Breast epithelium (tissue), 4 donors: ENCODE results near the gene LRRK1. TPM values are rescaled to one million over a fixed set of nuclear protein-coding genes. Genes with fewer than 3 reads are reported as not detected.

Experiments used
- DNase-seq, 2 donors: peaks; one replicate each; pipeline ENCODE4 v3.0.0-alpha.2; 2019; ENCODE audit warnings: low spot score in 2 of 2
- H3K27ac ChIP-seq, 2 donors: fragments of 200-600 bp; sonication (generic) in 1 of 2; one replicate each; pipeline ENCODE4 v1.5.1; 2016 to 2019; ENCODE audit warnings: mild to moderate bottlenecking in 1 of 2
- H3K27me3 ChIP-seq, 2 donors: fragments of 200-600 bp; sonication (generic) in 1 of 2; one replicate each; pipeline versions ENCODE4 v1.5.1 to v1.6.0; 2017 to 2019; ENCODE audit warnings: control low read depth in 1 of 2, mild to moderate bottlenecking in 1 of 2
- H3K36me3 ChIP-seq: fragments of 200-600 bp; one replicate; pipeline ENCODE4 v1.5.1; 2019
- H3K4me1 ChIP-seq, 2 donors: fragments of 200-600 bp; sonication (generic); one replicate each; pipeline ENCODE4 v1.5.1; 2016 to 2019; ENCODE audit warnings: control low read depth in 1 of 2
- H3K4me3 ChIP-seq, 3 donors: fragments of 200-600 bp; sonication (generic); 1 replicate in 2 of 3; 2 replicates in 1 of 3; pipeline ENCODE4 v1.5.1; 2016 to 2019; ENCODE audit warnings: mild to moderate bottlenecking in 3 of 3, moderate library complexity in 2 of 3
- H3K9me3 ChIP-seq, 2 donors: fragments of 200-600 bp; sonication (generic) in 1 of 2; one replicate each; pipeline ENCODE4 v1.5.1; 2016 to 2019; ENCODE audit warnings: control low read depth in 1 of 2
- POLR2A ChIP-seq: fragments of 450-650 bp; IDR thresholded peaks from one replicate; pipeline ENCODE4 v1.6.1; 2016; ENCODE audit warnings: antibody characterized with exemption, mild to moderate bottlenecking, moderate library complexity
- POLR2AphosphoS5 ChIP-seq, 3 donors: sonication (generic); formaldehyde crosslinking; IDR thresholded peaks; one replicate each; pipeline ENCODE4 v1.6.1; 2017; ENCODE audit warnings: antibody characterized with exemption in 3 of 3
- intact Hi-C: fragments of 100-400 bp; cut with DNase I; formaldehyde crosslinking; loops from one replicate; pipeline ENCODE4 v1.15.1; 2023; ENCODE audit warnings: low total_unique reads
- total RNA-seq, 3 donors: library from RNA; depleted of rRNA; stranded (reverse); fragments of >200 nt; gene quantifications; one replicate each; pipeline ENCODE4 v1.1.0, GENCODE V29; 2016
- TF ChIP-seq, protein P1 (sequence below), 3 donors: fragments of 450-650 bp; IDR thresholded peaks; one replicate each; pipeline ENCODE4 v1.5.1; 2016 to 2017; ENCODE audit warnings: antibody characterized with exemption in 3 of 3, mild to moderate bottlenecking in 3 of 3, moderate library complexity in 3 of 3

LRRK1 gene
- total RNA-seq, 3 donors from 2014 or later, result 10.1 to 18.7 (median 14.4) TPM

GRCh38 chr15:101006931-101007691 lies 88.0 kb downstream of the LRRK1 start:
- Histone ChIP-seq H3K36me3 (no peaks in the 10 kb centered on the region), H3K4me1 (no peaks in the 10 kb centered on the region), H3K27me3 (no peaks in the 10 kb centered on the region), H3K9me3 (peaks cover 0 to 7% of the 10 kb centered on the region in 2 donors), H3K27ac (peak overlapping the region in 1 of 2 donors; percentile 8), H3K4me3 (peak overlapping the region in 2 of 3 donors; percentile 55 to 67)
- TF ChIP-seq POLR2AphosphoS5 (IDR thresholded peaks at IDR 0.05) (no peak), POLR2A (no peak)
- TF ChIP-seq, protein P1, sequence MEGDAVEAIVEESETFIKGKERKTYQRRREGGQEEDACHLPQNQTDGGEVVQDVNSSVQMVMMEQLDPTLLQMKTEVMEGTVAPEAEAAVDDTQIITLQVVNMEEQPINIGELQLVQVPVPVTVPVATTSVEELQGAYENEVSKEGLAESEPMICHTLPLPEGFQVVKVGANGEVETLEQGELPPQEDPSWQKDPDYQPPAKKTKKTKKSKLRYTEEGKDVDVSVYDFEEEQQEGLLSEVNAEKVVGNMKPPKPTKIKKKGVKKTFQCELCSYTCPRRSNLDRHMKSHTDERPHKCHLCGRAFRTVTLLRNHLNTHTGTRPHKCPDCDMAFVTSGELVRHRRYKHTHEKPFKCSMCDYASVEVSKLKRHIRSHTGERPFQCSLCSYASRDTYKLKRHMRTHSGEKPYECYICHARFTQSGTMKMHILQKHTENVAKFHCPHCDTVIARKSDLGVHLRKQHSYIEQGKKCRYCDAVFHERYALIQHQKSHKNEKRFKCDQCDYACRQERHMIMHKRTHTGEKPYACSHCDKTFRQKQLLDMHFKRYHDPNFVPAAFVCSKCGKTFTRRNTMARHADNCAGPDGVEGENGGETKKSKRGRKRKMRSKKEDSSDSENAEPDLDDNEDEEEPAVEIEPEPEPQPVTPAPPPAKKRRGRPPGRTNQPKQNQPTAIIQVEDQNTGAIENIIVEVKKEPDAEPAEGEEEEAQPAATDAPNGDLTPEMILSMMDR (IDR thresholded peaks at IDR 0.05), result peak; percentile 84 to 93 (median 92)
- intact Hi-C loops, result loop anchor here (2.0 to 10.0 kb wide), 2 partner anchors 88 to 372 kb away; partner anchors contain the start of gene LRRK1
- peak; percentile 66 to 78 for DNase-seq

GRCh38 chr15:101008158-101009139 lies 89.3 kb downstream of the LRRK1 start:
- TF ChIP-seq POLR2A (no peak), POLR2AphosphoS5 (IDR thresholded peaks at IDR 0.05) (peak in 1 of 3 donors; percentile 11)
- TF ChIP-seq, protein P1 (IDR thresholded peaks at IDR 0.05), result peak; percentile 85 to 93 (median 90)

DNA sequence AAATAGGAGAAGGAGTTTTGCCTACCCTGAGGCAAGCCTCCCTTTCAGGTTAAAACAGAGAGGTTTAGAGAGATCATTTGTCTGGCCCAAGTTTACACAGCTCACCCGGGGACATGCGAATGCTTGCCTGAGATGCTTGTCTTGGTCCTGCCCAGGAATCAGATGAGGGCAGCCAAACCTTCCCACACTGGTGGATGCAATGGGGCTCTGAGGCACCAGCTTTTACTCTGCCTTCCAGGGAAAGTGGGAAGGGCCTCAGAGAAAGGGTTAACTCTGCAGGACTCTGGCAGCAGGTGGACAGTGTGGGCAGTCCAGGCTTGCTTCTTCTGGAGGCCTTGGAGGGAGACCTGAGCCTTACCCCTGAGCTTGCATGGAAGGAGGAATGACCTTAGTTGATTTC lies 90.0 kb downstream of the LRRK1 start:
- Histone ChIP-seq H3K27ac (no peak overlapping the region), H3K36me3 (no peaks in the 10 kb centered on the region), H3K27me3 (no peaks in the 10 kb centered on the region), H3K9me3 (peaks cover 0 to 7% of the 10 kb centered on the region in 2 donors), H3K4me1 (no peaks in the 10 kb centered on the region), H3K4me3 (peak overlapping the region in 1 of 3 donors; percentile 55)
- intact Hi-C loops, result loop anchor here (10.0 kb wide), 1 partner anchor 374 kb away; no protein-coding TSS in a partner anchor
- DNase-seq, result no peak
- no peak for TF ChIP-seq POLR2AphosphoS5 (IDR thresholded peaks at IDR 0.05)
- TF ChIP-seq, protein P1 (IDR thresholded peaks at IDR 0.05), result no peak
- TF ChIP-seq POLR2A, result no peak

More at GRCh38 chr15:101008158-101009139, 89.3 kb downstream of the LRRK1 start:
- Histone ChIP-seq H3K27me3 (no peaks in the 10 kb centered on the region), H3K9me3 (peaks cover 0 to 7% of the 10 kb centered on the region in 2 donors), H3K27ac (peak overlapping the region; percentile 23 to 55), H3K4me3 (peak overlapping the region; percentile 30 to 67 (median 55)), H3K4me1 (no peaks in the 10 kb centered on the region), H3K36me3 (no peaks in the 10 kb centered on the region)
- intact Hi-C loops, result loop anchor here (10.0 kb wide), 1 partner anchor 374 kb away; no protein-coding TSS in a partner anchor
- DNase-seq, result peak; percentile 75 to 89

DNA sequence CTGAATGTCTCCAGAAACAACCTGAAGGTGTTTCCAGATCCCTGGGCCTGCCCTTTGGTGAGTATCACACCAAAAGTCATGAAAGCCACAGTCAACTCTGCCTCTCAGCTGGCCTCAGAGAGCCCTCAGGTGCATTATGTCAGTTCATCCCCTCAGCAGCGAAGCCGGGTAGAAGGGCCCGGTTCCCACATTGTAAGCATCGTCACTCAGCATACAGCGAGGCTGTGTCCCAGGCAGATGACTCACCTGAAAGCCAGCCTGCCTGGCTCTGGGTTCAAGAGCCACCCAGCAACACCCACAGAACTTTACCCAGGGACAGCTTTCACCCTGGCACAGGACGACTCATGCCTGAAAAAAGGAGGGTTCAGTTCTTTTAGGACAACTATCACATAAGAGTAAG lies 91.6 kb downstream of the LRRK1 start:
- no peak for DNase-seq
- TF ChIP-seq, protein P1 (IDR thresholded peaks at IDR 0.05), result no peak
- no peak for TF ChIP-seq POLR2A
- TF ChIP-seq POLR2AphosphoS5 (IDR thresholded peaks at IDR 0.05), result no peak
- Histone ChIP-seq H3K36me3 (no peaks in the 10 kb centered on the region), H3K27ac (no peak overlapping the region), H3K4me1 (no peaks in the 10 kb centered on the region), H3K4me3 (no peak overlapping the region), H3K9me3 (no peaks in the 10 kb centered on the region), H3K27me3 (no peaks in the 10 kb centered on the region)
- intact Hi-C loops, result loop anchor here (5.0 to 10.0 kb wide), 2 partner anchors 244 to 1493 kb away; partner anchors contain the start of gene CHSY1
